NCI-H460 (cell line): ENCODE measurements around the gene SLC26A11. TPM values are rescaled to one million over a fixed set of nuclear protein-coding genes. Genes with fewer than 3 reads are reported as not detected.

Experiments used
- DNase-seq: peaks from one replicate; pipeline ENCODE4 v3.0.0-alpha.2; 2016; ENCODE audit warnings: low read depth; ENCODE audit errors: extremely low read depth
- polyA plus RNA-seq: library from polyadenylated mRNA; depleted of rRNA; stranded (reverse); fragments of >200 nt; gene quantifications from 2 replicates; pipeline ENCODE4 v1.2.3, GENCODE V29; 2014; cell fraction: nucleus; rRNA removed
- total RNA-seq: library from RNA; depleted of rRNA; stranded (reverse); fragments of >200 nt; shearing (Covaris generic); gene quantifications from 2 replicates; pipeline ENCODE4 v1.2.3, GENCODE V29; 2014; rRNA removed

Gene SLC26A11
- 5.9 and 7.6 TPM in 2 replicates for total RNA-seq
- 22.8 and 44.2 TPM in 2 replicates for polyA plus RNA-seq

GRCh38 chr17:80220054-80220735, at the start of gene SLC26A11, which contains the start of gene SGSH:
Gene SLC26A11 (plus strand): TSS chr17:80220427. CDS start chr17:80221561, 1,134 bp downstream.
Gene SGSH (minus strand): TSS chr17:80220333. CDS start chr17:80220313, 20 bp downstream.
- DNase-seq = peak; percentile 59

- no peak for DNase-seq
These were observed 48.5 kb upstream of the SLC26A11 start for GRCh38 chr17:80171681-80172080.

DNA sequence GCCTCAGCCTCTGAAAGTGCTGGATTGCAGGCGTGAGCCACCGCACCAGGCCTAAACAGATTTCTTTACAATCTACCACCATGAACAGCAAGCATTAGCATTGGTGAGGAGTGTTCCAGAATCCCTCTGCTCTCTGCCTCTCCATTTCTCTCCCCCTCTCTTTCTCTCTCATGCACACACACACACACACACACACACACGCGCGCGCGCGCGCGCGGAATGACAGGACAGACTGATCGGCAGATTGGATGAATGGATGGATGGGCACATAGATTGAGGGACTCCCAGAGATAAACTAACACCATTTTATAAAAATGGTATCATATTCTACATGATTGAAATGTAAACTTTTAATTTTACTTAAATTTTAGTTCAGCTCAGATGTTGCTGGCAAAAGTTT, 47.1 kb upstream of the SLC26A11 start:
- no peak for DNase-seq

DNA sequence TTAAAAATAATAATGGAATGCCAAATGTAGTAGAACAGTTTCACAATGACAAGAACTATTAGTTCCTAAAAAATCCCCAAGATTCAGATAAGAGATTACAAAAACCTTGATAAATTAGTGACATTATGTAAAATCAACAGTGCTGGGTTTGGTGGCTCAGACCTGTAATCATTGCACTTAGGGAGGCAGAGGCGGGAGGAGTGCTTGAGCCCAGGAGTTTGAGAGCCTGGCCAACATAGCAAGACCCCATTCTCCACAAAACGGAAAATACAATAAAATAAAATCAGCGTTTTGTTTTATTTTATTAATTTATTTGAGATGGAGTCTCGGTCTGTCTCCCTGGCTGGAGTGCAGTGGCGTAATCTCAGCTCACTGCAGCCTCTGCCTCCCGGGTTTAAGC, 46.3 kb upstream of the SLC26A11 start:
- DNase-seq = no peak

DNA sequence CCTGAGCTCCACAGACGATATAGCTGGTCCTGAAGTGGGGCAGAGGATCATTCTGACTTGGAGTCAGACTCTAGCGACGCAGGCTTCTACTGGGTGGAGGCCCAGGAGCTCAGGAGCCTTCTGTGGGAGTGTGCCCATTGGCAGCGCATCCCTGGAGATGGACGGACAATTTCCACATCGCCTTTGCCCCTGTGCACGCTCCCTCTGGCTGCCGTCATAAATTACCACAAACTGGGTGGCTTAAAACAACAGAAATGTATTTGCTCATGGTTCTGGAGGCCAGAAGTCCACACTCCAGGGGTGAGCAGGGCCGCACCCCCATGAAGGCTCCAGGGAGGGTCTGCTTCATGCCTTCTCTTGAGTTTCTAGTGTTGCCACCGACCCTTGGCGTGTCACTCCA, 43.5 kb upstream of the SLC26A11 start:
- no peak for DNase-seq

GRCh38 chr17:80177986-80178595, 42.1 kb upstream of the SLC26A11 start:
- DNase-seq = no peak

GRCh38 chr17:80180192-80180591, 40.0 kb upstream of the SLC26A11 start:
- DNase-seq = no peak

GRCh38 chr17:80181431-80181830, 38.8 kb upstream of the SLC26A11 start:
- DNase-seq = no peak

DNA sequence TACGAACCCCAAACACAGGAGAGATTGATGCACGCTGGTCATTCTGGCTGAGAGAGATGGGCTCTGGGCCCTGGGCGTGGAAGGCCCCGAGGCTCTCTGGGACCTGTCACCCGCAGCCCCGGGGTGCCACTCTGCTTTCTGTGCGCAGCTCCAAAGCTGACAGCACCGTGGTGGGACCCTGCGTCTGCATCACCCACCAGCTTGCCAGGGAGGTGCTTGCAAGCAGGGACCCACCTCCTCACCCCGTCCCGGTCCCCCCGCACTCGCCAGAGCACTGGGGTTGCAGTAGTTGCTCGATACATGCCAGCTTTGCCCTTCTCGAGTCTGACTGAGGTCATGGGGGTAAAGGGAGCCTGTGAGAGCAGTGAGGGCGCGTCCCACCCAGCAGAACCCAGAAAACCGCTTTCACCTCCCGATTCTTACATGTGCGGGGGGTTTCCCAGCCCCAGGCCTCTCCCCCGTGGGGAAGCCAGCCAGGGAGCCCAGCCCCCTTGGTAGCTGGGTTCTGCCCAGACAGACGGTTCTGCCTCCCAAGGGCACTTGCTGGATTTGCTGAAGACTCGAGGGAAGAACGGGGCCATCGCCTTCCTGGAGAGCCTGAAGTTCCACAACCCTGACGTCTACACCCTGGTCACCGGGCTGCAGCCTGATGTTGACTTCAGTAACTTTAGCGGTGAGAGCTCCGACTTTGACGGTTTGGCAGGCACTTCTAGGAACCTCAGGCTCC, 37.9 kb upstream of the SLC26A11 start:
- no peak for DNase-seq

DNA sequence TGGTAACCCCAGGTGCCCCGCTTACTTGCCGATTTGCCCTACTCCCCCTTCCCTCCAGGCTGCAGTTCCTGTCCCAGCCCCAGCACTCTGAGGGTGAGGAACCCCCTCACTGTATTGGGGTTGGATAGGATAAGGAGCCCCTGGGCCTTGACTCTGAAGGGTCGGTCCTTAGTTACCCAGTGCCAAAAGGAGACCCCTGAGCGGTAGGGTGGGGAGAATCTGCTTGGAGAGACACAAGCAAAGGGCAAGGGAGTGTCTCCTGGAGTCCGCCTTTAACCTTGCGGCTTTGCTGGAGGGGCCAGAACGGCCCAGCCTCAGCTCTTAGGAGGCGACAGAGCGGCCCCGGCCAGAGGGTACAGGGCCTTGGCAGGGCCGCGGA, 37.4 kb upstream of the SLC26A11 start:
- DNase-seq = no peak

DNA sequence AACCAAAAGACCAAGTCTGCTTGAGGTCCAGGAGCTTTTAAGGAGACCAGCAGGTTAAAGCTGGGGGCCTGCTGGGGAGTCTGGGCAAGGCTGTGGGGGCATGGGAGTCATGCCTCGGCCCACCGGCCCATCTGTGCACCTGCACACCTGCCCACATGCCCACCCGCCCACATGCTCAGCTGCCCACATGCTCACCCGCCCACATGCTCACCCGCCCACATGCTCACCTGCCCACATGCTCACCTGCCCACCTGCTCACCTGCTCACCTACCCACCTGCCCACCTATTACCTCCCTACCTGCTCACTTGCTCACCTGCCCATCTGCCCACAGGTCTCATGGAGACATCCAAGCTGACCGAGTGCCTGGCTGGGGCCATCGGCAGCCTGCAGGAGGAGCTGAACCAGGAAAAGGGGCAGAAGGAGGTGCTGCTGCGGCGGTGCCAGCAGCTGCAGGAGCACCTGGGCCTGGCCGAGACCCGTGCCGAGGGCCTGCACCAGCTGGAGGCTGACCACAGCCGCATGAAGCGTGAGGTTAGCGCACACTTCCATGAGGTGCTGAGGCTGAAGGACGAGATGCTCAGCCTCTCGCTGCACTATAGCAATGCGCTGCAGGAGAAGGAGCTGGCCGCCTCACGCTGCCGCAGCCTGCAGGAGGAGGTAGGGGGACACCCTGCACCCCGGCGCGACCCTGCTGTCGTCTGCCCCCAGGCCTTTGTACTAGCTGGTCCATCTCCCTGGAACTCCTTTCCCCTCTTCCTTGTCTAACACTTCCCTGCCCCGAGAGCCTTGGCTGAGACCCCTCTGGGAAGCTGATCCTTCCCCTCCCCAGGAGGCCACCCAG, 36.4 kb upstream of the SLC26A11 start:
- DNase-seq = no peak

DNA sequence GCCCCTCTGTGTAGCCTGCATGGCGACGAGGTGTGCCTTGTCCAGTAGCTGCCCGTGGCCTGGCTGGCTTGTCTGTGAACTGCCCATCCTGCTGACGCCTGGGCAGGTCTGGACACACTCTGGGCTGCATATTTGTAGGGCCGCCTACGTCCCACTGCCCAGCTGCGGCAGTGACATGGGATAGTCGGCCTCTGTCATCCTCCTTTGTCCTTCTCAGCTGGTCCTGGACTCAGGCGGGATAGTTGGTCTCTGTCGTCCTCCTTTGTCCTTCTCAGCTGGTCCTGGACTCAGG, 35.9 kb upstream of the SLC26A11 start:
- no peak for DNase-seq

GRCh38 chr17:80185968-80186367, 34.3 kb upstream of the SLC26A11 start:
- no peak for DNase-seq

DNA sequence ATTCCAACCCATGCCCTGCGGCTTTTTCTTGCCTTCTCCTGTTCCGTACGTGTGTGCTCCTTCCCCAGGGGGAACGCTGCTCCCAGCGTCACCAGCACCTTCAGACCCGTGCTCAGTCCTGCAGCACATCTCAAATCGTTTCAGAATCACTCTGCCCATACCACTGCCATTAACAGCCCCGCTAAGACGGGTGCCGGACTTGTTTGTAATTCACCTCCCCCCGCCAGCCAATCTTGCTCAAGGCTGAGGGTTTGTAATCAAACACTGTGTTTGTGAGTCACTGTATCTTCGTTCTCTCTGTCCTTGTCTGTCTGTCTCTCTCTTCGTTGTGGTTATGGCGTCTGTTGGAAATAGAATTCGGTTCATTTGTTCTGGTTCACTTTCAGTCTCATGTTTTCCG, 33.1 kb upstream of the SLC26A11 start:
- DNase-seq = peak; percentile 16

DNA sequence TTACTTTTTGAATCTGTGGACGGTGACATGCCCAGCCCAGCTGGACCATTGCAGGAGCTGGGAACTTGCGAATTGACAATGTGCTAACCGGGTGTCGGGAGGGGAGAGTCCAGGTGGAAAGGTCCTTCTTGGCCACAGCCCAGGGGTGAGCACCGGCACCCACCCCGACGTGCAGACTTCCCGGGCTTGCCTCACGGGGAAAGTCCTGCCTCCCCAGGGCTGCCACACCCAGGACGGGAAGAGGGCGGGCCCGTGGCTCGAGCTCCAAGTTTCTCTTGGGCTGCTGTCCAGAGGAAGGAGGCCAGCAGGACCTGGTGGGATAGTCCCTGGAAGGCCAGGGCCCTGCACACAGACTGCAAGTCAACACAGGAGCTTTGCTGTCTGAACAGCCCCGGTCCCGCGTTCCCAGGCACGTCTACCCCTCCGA, 32.7 kb upstream of the SLC26A11 start:
- peak; percentile 26 for DNase-seq

GRCh38 chr17:80189611-80190010, 30.6 kb upstream of the SLC26A11 start:
- no peak for DNase-seq

- no peak for DNase-seq
These were observed 29.5 kb upstream of the SLC26A11 start for GRCh38 chr17:80190716-80191115.

DNA sequence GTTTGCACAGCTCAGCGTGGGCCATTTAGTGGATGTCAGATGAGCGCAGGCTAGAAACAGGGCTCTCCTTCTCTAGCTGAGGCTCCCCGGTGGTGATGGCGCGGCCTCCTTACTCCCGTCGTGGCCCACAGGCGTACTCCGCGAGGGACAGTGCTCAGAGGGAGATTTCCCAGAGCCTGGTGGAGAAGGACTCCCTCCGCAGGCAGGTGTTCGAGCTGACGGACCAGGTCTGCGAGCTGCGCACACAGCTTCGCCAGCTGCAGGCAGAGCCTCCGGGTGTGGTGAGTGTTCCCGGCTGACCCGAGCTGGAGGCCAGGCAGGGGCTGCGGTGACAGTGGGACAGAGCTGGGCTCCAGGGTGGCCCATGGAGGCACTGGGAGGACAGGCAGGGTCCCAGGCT, 29.0 kb upstream of the SLC26A11 start:
- no peak for DNase-seq

DNA sequence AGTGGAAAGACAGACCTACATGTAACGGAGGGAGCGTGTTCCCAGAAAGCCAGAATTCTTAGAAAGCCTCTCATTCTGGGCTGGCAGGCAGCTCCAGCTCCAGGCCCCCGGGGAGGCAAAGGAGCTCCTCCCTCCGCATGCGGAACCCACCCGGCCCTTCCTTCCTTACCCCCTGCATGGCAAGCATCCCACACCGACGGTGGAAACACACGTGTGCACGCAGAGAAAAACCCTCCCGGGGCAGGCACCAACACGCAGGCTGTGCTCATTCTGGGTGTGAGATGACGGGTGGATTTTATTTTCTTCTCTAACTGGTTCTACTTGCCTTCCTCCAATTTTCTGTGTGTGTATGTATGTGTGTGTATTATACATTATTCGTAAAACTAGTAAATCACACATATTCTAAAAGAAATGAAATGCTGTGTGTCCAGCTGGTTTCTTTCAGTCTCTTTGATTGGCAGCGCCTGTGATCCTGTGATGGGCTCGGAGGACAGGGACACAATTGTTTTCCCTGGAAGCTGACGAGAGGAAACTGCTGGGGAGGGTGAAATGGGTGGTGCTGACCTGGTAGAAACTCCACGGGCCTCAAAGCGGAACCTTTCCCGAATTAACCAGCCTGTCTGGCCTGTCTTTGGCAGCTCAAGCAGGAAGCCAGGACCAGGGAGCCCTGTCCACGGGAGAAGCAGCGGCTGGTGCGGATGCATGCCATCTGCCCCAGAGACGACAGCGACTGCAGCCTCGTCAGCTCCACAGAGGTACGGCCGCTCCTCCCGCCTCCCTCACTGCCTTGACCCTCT, 28.2 kb upstream of the SLC26A11 start:
- no peak for DNase-seq

DNA sequence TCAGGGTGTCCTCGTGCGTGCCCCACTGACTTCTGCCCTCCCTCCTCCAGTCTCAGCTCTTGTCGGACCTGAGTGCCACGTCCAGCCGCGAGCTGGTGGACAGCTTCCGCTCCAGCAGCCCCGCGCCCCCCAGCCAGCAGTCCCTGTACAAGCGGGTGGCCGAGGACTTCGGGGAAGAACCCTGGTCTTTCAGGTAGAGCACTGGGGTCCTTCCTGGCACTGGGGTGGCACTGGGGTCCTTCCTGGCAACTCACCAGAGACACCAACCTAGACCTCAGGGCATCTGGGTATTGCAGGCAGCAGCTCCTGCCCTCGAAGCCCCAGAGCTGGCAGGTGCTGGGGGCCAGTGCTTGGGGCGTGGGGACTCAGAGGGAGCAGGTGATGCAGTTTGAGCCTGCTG, 25.1 kb upstream of the SLC26A11 start:
- no peak for DNase-seq
